ENCODE measurements around the gene RNF26.

The RNF26 gene

DNA sequence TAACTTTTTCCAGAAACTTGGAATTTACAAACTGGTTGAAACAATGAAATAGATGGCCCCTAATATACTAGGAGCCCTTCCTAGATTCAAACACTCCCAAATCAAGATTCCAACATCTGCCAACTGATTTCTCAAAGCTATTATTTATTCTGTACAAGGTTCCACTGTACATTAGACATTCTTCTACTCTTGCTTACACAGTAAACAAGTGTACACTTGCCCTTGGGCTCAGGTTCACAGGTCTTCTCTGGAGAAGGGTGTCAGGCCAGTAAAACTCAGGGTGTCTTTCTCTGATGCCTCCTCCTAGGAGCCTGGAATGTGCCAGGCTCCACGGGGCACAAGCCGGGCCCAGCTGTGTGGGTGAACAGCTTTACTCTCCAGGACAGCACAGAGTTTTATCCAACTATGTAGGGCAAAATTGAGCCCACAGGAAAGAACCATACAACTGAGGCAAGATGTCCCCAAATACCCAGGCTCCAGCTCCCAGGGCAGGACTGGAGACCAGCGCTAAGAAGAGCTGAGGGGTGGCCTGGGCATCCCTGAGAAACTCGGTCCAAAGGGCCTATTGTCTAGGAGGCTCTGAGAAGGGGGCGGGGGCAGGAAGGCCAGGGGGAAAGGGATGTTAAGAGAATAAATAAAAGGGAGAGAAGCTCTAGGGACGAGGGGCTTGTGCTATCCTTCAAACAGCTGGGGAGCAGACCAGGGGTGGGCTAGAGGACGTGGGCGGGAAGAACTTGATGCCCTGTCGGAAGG is 20.9 kb downstream of the RNF26 start:
- ATAC-seq: no peak

DNA sequence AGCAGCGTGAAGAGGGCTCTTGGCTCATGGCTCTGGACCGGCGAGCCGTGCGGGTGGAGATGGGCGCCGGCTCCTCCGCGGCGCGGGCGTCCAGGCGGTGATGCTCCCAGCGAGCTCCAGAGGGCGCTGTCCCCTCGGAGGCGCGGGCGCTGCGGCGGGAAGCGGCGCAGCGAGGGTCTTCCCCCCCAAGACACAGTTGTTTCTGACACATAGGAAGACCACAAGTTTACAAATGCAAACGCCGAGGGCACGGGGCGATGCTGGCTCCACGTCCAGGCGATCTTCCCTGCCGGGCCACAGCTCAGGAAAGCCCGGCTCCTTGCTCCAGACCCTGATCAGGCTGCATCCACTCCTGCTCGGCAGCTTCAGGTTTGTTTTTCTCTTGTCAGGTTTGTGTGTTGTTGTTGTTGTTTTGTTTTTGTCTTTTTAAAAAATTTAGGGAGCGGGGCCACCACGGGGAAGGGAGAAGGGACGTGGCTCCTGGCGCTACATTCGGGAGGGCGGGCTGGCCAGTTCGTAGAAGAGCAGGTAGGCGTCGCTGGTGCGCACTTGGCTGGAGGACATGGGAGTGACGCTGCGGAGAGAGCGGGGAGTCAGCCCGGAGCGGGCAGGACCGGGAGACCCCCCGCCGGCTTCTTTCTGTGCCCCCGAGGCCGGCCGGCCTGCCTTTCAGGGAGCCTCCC is 22.2 kb downstream of the RNF26 start:
- peak; percentile 77 for ATAC-seq

DNA sequence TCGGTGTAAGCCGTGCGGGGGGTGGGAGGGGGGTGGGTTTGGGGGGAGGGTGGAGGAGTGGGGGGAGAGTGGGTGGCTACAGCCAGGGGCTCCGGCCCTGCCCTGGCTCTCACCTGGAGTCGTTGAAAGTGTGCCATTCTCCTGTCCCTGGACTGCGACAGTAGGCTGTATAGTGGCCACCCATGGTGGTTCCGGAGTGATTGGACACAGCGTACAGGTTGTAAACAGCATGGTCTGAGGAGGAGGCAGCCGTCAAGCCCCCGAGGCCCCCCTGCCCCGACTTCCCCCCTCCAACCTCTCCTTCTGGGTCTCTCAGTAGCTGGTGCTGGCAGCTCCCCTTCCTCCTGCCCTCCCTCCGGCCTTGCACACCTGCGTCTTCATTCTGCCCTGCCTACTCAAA is 22.7 kb downstream of the RNF26 start:
- no peak for ATAC-seq

DNA sequence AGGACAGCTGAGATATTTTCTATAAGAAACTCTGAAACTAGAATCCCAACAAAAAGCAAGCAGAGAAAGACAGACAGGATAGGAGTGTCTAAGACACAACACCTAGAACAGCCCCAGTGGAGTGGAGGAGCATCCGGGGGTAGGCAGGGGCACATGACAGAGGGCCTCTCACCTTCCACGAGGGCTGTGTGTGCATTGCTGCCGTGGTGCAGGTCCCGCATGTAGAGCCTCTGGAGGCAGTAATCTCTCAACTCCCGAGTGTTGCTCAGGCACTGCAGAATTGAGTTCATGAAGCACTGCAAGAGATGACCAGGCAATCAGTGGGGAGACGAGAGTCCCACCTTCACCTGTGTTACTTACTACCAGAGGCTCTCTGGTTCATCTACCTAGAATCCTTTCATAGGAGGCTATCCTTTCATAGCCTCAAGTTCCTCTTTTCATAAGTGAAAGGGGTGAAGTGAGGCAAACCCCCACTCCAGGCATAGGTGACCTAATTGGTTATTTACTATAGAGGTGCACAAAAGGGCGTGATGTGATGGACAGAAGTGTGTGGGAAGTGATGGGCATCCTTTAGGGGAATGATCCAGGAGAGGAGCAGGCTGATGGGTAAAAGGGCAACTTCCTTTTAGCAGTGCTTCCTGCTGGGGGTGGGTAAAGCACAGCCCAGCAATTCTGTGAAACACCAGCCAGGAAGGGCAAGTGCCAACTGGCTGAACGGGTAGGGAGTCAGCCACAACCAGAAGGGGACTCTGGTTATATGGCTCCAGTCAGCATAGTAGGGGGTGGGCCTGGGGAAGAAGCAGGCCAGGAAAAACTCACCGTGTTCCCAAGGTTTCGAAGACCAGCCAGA is 25.3 kb downstream of the RNF26 start:
- no peak for ATAC-seq

DNA sequence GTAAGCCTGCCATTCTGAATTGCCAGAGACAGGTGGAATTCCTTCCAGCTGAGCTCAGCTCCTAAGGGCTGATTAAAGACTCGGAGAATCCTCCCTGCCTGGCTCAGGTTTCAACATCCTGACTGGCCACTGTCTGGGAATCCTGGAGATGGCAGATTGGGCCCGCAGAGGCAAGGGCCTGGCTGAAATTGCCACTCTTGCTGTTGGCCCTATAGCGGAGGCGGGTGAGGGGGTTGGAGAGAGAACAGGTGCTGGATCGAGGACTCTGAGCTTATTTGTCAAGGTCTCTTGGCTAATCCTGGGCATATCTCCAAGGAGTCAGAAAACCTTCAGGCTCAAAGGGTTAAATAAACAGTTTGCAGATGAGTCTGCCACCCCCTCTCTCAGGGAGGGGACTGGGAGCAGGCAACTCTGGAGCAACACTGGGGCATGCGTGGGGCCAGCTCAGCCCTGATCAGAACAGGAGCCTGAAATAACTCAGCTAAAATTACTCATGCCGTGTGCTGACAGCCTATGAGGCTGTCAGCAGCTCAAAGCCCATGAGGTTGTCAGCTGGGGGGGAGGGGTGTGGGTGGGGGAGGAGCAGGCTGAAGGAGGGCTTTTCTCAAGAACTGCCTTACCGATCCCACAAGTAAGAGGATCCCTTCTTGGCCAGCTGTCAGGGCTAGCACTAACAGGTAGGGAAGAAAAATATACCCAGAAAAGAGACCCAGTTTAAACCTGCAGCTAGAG is 26.9 kb downstream of the RNF26 start:
- peak; percentile 82 to 86 for ATAC-seq

DNA sequence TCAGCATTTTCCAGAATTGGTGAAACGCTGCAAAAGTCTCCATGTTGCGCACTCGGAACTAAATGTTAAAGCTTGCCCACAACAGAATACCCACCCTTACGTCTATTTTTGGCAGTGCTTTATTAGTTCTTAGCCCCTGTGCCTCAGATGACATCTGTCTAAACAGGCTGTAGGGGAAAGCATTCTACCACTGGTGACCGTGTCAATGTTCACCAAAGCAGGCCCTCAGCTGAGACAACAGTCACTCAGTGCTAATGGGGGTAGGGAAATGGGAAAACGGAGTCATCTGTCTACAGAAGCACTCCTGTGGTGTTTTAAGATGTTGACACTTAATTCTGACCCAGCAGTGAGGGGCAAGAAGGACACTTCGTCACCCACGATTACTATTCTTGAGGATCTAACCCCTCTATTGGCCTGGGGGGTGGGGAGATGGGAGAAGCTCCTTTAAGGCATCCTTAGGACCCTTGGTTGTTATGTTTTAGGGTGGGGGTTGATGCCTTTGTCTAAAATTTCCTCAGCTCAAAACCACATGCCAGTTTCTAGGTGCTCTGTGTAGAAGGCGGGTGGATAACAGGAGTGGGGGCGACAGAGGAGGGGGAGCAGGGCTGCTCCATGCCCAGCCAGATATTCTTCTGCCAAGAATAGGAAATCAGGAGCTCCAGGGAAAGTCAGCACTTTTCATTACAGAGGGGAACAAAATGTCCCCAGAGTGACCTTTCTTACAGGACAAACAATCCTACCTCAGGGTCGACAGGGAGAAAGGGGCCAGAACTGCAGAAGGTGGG is 27.8 kb downstream of the RNF26 start:
- ATAC-seq: no peak

DNA sequence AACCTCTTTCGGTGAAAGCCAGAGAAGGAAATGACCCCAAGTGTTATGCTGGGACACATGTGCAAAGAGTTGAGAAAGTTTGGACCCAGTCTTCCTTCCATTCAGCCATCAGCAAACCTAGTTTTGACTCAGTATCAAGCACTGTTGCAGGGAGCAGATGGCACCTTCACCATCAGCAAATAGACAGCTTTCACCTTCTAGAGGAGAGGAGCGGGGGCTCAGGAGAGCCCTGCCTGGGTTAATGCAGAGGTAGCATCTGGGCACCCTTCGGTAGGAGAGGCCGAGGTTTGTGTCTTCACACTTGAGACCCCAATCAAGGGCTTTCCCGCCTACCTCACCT is 28.4 kb downstream of the RNF26 start:
- ATAC-seq: no peak

DNA sequence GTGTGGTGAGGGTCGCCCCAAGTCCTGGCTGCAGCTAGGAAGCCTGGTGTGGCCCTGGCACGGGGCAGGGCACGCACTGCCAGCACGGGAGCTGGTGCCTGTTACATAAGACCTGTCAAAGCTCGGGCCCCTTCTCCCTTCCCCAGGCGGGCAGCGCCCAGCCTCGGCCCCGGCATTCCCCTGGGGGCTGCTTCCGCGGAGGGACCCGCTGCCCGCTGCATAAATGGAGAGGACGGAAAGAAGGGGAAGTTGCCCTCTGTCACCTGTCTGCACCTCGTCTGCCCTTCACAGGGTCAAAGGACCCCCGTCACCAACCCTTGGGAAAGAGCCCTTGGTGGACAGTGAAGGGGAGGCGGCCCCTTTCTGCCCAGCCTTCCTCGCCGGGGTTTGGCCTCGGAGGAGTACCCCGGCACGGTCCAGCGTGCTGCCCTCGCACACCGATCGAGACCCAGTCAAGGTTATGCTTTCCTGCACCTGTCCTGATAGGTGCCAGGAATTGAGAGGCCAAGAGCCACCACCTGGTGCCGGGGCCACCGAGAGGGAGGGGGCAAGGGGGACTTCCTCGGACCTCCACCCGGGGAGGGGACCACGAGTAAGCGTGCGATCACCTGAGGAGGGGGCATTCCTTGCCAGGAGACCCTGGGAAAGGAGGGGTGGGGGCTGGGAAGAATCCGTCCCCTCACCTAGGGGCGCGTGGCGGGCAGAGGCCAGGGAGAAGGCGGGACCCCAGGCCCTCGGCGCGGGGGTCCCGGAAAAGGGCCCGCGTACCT is 28.9 kb downstream of the RNF26 start:
- ATAC-seq: no peak

DNA sequence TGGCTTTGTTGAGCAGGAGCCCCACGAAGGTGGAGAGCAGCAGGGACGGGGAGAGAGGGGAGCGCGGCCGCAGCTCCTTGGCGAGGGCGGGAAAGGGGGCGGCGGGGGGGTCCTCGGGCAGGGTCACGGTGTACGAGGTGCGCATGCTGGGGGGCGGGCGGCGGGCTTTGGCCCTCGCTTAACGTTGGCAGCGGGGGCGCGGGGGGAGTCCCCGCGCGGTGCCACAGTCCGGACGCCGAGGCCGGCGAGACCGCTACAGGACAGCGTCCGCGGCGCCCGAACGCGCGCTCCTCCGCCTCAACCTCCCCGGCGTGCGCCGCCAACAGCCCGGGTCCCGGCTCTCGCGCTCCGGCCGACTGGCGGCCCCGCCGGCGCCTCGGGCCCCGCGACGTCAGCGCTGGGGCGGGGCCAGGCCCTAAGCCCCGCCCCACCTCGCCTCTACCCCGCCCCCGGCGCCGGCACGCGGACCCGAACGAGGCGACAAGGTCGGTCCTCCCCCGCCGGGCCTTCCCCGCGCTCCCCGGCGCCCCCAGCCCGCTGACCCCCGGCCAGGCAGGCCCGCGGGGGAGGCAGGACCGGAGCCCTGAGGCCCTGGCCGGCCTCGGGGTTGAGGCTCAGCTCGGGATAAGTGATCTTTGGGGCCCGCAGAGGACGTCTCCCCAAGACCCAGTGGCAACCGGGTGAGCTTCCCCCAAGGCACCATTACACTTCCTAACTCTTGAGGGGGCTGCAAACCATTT is 29.7 kb downstream of the RNF26 start:
- peak; percentile 65 to 68 for ATAC-seq

DNA sequence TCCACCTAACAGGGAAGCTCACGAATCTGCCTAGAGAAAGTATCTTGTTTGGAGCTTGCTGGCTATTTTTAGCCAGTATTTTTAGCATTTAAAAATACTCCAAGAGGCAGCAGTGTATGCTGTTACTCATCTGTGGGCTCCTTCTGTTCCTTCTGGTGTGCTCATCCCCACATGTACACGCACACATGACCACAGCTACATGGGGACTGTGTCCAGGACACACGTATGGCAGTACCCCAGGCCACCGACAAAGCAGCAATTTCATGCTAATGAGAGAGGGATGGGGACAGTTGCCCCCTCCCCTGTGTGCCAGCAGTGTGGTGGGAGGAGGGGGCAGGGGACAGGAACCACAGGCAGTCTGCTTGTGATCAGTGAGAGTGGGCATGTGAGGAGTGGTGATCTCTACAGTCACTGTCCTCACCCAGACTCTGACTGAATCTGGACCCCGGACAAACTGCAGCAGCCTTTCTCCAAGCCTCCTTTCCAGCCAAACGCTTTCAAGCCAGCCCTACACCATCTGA is 30.8 kb downstream of the RNF26 start:
- ATAC-seq: no peak

DNA sequence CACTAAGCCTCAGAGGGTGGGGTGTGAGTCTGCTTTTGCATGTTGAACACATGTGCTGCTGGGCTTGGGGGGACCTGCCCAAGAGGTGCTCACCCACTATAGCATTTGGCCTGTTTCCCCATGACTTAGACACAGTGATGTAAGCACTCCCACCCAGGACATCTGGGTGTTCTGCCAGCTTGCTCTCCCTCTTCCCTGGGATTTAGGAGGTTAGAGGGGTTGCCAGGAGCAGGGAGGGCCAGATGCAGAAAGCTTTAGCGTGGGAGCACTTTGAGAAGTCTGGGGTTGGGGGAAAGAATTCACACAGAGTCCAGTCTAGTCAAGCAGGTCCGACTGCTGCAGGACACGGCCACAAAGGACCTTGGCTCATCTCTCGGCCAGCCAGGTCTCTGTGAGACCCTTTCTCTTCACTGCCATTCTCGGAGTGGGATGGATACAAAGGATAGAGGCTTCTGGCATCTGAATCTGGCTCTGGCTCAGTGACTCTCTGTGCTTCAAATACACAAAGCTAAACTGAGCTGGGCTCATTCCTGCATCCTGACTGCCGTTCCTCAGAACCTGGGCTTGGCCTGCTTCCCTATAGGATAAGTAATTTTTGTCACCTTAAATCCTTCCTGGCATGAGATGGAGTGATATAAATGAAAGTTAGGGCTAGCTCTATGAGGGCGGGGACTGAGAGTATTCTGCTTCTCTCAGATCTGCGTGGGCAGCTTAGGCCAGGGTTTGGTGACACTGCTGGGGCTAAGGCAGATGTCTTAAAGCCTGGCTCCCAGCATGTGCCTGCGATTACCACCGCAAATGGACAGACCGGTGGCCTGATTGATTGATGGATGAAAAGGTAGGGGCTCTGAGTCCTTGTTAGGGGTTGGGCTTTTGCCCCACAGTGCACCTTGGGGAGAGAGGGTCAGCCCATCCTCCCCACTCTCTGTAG is 32.6 kb downstream of the RNF26 start:
- ATAC-seq: no peak

DNA sequence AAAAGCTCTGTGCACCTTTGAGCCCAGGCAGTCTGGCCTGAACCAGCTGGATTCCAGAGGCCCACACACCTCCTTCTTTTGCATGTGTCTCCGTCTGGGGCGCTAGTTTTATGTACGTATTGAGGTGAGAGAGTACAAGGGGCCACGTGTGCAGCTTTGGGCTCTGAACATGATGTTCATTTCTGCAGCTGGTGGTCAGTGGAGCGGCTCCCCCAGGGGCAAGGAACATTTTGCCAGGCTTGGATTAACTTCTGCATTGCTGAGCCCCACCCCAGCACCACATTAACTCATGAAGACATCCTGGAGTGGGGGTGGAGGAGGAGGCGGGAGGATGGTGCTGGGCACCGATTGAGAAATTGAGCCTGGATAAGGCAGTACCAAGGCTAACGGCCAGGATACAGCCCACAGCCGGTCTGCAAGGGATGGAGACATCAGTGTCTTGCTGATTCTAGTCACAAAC is 33.4 kb downstream of the RNF26 start:
- ATAC-seq: no peak

DNA sequence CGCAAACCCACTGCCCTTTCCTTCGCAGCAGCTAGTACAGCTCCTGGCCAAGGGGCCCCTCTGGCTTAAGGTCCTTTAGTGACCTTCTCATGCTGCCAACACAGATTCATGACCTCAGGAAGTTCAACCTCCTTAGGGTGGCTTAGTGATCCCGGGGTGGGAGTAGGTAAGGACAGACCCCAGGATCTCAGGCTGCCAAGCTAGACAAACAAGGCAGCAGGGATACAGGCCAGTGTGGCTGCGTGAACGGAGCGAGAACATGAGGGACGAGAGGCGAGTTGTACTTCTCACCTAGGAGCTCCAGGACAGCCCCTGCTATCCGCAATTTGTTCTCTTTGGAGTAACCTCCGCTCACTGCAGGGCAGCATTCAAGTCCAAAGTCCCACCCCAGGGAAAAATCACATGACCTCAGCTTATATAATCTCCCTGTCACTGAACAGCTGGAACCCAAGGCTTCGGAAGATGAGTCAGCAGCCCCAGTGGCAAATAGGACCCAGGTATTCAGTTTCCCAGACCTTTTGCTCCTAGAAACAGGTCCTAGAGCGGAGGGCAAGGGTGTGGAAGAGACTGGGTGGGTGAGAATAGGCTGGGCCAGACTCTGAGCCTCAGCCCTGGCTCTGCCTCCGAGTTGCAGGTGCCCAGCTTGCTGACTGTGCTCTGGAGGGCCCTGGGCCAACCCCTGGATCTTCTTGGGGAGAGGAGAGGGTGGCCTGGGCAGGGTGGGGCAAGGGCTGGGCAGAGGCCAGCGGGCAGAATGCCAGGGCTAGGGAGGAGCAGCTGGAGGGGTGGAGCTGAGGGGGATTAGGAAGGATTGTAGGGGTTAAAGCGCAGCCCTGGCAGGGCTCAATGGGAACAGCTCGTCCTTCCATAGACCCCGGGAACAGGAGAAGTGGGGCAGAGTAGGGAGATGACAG is 34.1 kb downstream of the RNF26 start:
- ATAC-seq: no peak

DNA sequence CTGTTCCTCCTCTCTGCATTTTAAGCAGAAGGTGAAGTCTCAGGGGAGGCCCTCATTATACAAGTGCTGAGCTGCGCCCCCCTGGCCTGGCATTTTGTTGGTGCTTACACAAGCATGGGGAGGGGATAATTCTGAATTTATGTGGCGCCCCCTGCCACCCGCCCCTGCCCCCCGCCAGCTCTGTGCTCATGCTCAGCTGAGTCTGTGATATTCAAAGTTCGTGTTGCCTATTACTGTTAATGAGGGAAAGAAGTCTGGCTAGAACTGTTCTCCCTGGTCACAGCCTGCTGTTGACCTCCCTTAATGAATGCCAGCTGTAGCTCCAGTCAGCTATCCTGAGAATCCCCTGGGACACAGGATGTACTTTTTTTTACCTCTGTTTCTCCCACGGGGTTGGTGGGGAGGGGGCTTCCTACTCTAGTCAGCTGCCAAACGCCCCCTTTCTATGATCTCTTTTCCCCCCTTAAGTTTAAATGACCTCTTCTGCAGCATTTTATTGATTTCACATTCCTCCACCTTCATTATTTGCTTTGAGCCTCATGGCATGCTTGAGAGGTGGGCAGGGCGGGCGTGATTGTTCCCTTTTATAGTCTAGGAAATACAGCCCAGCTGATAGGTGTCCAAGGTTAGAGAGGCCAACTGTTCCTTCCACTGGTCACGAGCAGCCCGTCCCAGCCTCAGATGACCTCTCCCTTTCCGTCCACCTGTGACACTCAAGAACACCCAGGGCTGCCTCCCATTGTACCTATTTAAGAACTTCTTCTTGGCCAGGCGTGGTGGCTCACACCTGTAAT is 35.0 kb downstream of the RNF26 start:
- no peak for ATAC-seq

DNA sequence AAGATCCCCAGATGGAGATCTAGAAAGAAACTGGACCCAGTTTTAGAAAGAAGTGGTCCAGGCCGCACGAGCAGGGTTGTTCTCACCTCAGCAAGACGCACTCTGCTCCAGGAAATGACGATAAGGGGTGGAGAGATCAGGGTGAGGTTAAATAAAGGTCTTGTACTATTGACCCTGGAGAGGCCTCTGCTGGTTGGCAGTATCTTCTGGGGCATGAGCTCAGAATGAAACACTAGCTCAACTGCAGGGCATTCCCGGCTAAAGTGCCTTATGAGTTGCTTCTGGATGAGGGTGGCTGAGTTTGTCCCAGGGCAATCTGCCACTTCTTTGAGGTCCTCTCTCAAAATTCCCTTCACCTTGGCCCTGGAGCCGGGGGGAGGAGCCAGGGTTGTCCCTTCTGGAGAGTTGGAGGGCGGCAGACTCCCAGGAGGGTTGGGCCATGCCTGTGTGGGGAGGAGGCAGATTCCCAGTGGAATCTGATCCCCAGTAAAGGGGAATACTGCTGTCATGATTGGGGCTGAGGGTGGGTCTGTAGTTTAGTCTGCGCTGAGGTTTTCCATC is 36.2 kb downstream of the RNF26 start:
- ATAC-seq: no peak

DNA sequence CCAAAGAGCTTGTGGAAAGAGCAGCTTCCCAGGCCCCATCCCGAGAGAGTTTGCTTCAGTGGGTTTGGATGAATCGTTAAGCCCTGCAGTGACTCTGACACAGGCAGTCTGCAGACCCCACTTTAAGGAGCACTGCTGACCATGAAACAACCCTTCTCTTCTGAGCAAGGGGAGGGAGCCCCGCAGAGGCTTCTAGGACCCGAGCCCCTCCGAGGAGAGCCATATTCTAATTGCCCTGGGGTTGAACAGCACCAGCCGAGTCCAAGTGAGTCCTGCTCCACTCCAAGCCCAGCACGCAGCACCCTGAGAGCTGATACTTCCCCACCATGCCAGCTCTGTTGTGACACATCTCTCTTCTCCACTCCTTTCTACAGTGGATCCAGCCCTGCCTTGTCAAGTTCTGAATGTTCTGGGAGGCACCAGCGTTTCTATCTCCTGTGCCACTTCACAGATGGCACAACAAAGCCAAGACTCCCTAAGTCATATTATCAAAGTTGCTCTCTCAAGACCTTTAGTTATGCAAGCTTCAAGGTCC is 36.8 kb downstream of the RNF26 start:
- ATAC-seq: no peak

All from activated CD4-positive, CD25-positive, alpha-beta regulatory T cell treated with anti-CD3 and anti-CD28 coated beads, Interleukin-2, amount 50 U/mL, for 24 hours (primary cell).